ENCODE results near the gene CLSTN1.
"Not testable (repeated sequence)": the region's sequence is repeated elsewhere in the genome, so short reads cannot be mapped to it uniquely, and the experiment has no call there.

The CLSTN1 gene

DNA sequence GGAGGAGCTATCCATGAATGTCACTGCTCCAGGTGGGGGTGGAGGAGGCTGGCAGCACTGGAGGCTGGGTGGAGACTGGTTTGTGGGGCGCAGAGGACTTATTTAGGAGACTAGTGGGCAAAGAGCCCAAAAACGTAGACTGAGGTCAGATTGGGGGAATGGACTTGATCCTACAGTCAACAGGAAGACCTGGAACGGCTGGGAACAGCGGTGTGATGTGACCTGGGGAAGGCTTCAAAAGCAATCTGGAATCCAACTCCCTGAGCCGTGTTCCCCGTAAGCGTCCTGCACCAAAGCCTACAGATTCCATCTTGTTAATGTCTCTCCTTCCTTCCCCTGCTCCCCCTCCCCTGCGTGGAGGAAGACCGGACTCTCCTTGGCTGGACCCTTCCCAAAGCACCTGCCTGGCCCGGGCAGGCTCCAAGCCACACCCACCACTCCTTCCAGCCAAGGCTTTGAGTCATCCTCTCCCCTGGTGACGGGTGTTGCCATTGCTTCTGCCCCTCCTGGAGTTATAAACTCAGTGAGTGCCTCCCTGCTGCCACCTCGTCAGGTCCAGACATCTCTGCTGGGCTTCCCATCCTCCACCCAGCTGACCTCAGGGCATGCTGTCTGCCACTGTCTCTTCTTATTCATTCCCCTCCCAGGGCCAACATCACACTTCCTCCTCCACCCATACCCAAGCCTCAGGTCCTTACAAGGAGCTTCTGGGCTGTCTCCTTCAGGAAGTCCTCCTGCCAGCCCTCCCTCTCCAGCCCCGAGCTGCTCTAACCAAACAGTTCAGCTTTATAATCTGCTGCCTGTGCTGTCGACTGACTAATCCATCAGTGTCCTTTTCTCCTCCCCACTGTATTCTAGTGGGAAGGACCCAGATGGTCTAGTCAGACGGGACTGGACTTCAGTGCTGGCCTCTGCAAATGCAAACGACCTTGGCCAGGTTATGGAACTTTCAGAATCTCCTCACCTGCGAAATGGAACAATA lies 1.6 kb upstream of the CLSTN1 start:
- peak; percentile 67 for DNase-seq

DNA sequence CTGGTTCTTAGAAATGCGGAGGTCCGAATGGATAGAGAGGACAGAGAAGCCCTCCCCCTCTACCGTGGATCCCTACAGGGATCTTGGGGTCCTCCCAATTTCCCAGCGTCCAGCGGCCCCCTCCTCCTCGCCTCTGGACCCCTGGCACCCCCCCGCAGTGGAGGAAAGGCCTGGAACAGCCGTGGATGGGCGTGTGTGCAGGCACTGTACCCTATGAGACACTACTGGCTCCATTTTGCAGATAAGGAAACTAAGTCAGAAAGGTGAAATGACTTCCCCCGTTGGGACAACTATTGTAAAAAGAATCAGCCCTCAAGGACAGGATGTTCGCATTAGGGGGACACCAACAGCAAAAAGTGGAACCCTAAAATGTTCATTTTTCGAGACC lies 931 bp upstream of the CLSTN1 start:
- DNase-seq = no peak

DNA sequence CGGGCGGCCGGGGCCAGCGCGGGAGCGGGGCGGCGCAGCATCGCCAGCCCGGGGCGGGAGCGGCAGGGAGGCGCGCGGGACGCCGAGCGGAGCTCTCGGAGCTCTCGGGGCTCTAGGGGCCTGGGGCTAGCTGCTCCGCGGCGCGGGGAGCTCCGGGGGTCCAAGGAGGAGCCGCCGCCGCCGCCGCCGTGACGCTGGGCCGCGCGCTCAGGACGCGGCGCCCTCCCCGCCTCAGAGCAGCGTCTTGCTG lies 147 bp downstream of the CLSTN1 start:
- no peak for DNase-seq

DNA sequence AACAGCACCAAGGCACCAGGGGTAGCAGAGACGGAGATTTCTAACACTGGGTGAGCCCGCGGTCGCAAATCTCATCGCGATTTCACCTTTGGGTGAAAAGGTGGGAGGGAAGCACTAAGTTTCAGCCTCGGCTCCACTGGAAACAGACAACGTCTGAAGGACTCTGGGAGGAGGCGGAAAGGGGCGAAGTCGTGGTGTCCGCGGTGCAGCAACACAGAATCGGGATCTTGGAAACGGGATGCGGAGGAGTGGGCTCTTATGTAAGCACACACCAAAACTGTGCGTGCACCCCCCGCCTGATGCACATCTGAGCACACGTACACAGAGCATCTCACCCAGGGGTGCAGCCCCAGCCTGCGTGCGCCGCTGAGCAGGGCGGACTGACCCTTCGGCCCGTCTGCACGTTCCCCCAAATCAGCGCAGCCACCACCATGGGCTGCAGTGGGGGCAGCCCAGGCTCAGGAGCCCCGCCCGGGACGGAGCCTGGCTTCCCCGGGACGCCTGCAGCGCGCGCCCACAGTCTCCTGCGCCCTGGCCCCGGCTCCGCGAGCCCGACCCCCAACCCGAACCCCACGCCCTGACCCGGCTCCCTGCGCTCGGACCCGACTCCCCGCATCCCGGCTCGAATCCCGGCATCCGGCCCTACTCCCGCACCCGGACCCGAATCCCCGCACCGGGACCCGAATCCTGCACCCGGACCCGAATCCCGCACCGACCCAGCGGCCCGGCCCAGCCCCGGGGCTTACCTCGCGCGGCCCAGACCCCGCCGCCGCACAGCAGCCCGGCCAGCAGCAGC lies 670 bp downstream of the CLSTN1 start:
- peak; percentile 47 for DNase-seq

GRCh38 chr1:9822490-9822889 lies 1.3 kb downstream of the CLSTN1 start:
- DNase-seq = no peak

DNA sequence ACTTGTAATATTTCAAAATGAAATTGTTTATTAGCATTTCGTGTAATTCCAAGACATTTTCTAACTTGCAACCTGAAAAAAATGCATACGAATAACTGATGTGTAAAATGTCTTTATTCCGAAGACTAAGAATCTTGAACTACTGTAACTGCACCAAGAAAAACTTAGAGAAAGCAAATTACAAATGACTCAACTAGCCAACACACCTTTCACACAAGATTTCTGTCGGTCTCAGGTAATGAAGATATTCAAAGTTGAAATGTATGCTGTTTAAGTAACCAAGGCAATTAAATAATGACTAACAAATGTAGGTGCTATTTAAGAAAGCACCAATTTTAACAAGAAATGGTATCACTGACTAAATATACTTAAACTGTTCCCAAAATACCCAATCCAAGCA lies 2.1 kb downstream of the CLSTN1 start:
- DNase-seq = no peak

GRCh38 chr1:9820521-9820920 lies 3.2 kb downstream of the CLSTN1 start:
- no peak for DNase-seq

DNA sequence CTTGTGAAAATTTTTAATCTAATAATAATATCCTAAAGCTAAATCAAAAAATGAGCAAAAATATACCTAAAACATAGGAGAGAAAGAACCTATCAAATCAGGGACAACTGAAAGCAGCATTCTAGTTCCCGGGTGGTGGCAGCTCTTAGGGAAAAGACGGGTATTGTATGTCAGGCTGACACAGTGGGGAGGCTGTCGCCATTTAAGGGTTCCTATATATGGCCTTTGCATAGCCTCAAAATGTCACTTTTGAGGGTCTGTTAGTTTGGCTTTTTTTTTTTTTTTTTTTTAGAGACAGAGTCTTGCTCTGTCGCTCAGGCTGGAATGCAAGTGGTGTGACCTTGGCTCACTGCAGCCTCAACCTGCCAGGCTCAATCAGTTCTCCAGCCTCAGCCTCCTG lies 6.0 kb downstream of the CLSTN1 start:
- DNase-seq = no peak

DNA sequence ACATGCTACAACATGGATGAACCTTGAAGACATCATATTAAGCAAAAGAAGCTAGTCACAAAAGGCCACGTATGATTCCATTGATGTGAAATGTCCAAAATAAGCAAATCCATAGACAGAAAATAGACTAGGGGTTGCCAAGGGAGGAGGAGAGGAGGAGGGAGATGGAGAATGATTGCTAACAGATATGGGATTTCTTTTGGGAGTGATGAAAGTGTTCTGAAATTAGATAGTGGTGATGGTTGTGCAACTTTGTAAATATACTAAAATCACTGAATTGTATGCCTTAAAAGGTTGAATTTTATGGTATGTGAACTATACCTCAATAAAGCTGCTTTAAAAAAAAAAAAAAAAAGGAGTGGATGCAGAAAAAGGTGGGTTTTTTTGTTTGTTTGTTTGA lies 7.6 kb downstream of the CLSTN1 start:
- DNase-seq = no peak

DNA sequence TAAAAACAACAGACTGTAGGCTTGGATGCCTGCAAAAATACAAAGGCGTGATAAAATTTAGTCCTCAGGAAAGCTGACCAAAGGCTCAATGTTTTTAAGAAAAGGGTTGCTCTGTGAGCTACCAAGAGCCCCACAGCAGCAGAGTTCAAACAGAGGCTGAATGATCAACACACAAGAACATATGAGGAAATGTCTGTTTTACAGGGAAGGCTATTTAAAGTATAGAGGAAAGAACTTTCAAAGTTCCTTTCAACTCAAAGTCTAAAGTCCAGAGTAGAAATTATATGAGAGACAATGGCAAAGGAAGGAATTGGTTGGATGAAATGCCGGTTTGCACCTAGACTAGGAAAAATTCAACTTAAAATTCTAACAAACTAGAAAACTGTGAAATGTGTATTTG lies 8.6 kb downstream of the CLSTN1 start:
- DNase-seq = no peak

DNA sequence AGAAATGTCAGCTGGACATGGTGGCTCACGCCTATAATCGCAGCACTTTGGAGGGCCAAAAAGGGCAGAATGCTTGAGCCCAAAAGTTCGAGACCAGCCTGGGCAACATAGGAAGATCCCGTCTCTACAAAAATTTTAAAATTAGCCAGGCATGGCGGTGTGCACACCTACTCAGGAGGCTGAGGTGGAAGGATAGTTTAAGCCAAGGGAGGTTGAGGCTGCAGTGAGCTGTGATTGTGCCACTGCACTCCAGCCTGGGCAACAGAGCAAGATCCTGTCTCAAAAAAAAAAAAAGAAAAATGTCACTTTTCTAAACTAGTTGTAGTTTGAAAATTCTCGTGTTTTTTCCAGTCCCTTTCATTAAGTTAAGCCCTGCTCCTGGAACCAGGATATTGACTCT lies 9.1 kb downstream of the CLSTN1 start:
- DNase-seq = no peak

GRCh38 chr1:9811239-9811966 lies 12.4 kb downstream of the CLSTN1 start:
- no peak for DNase-seq

- no peak for DNase-seq
These were observed 14.7 kb downstream of the CLSTN1 start for GRCh38 chr1:9809100-9809510.

DNA sequence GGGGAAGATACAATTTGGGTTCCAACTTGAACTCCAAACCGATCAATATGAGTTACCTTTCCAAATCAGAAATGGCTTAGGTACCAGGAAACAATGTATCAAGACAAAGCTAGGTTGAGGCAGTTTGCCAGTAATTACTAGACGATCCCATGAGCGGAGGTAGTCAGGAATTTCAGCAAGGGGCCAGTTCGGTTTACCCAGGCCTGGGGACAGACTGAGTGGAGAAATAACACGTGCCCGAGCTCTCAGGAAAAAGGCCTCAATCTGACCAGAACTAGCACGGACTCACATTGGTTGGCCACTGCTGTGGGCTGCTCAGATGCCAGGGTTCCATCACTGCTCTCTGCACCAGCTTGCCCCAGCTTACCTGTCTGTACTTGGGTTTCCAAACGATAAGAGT lies 15.3 kb downstream of the CLSTN1 start:
- DNase-seq = no peak

DNA sequence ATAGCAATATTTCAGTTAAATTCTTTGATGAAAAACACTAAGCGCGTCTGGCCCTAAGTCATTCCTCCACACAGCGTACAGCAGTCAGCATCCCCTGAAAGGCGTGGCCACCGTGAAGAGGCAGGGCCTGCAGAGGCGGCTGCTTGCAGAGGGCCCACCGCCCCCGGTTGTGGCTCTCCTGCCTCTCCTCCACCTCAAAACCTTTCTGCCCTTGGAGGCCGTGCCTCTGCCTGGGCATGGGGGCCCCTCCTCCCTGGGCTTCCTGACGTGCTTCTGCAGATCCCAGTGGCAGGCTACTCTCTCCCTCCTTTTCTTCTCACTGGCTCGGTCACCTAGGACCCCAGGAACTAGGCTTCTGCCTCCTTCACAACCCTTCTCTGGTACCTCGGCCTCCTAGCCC lies 16.2 kb downstream of the CLSTN1 start:
- no peak for DNase-seq

- DNase-seq = not testable (repeated sequence)
These were observed 17.8 kb downstream of the CLSTN1 start for GRCh38 chr1:9805972-9806371.

GRCh38 chr1:9805006-9805508 lies 18.7 kb downstream of the CLSTN1 start:
- DNase-seq = no peak

- DNase-seq = not testable (repeated sequence)
These were observed 20.5 kb downstream of the CLSTN1 start for GRCh38 chr1:9803003-9803918.

- DNase-seq = no peak
These were observed 21.9 kb downstream of the CLSTN1 start for GRCh38 chr1:9801909-9802308.

GRCh38 chr1:9798236-9799130 lies 25.3 kb downstream of the CLSTN1 start:
- DNase-seq = peak; percentile 49

DNA sequence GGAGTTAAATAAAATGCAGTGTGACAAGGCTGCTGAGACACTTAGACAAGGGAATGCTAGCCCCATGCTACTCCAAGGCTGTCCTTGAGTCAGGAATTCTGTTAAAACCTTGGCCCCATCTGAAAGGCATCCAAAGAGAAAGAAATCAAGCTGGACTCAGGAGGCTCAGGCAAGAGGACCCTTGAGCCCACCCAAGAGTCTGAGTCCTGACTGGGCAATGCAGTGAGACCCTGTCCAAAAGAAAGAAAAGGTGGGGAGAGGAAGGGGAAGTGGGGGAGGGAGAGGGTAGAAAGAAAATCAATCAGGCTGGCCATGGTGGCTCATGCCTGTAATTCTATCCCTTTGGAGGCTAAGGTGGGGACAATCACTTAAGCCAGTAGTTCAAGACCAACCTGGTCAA lies 26.7 kb downstream of the CLSTN1 start:
- DNase-seq = no peak

Data from suppressor macrophage treated with lipopolysaccharide for 4 hours (primary cell).